Naive thymus-derived CD4-positive, alpha-beta T cell (primary cell): ENCODE results near the gene RIMKLB. TPM values are rescaled to one million over a fixed set of nuclear protein-coding genes. Genes with fewer than 3 reads are reported as not detected.
"Not testable (repeated sequence)": the region's sequence is repeated elsewhere in the genome, so short reads cannot be mapped to it uniquely, and the experiment has no call there.

Experiments
- ATAC-seq: fragments of 150-1000 bp; cut with Tn5 transposase; 2 replicates; pipeline ENCODE4 v1.10.0; 2021; ENCODE audit warnings: mild to moderate bottlenecking, moderate library complexity
- CTCF ChIA-PET: fragments of 350-600 bp; sonication (Branson Sonifier 250); formaldehyde crosslinking; loops from one replicate; lab custom pipeline; 2021; ENCODE audit warnings: antibody characterized with exemption; lab: Charles Lee
- POLR2A ChIA-PET: fragments of 350-600 bp; sonication (Branson Sonifier 250); formaldehyde crosslinking; loops from one replicate; lab custom pipeline; 2021; ENCODE audit warnings: antibody characterized with exemption, inconsistent platforms; lab: Charles Lee
- DNase-seq, 9 donors: peaks; one replicate each; pipeline versions ENCODE4 v3.0.0 to v3.0.0-alpha.2; 2020 to 2022; ENCODE audit warnings: mixed read lengths in 1 of 9
- H3K27ac ChIP-seq: one replicate; pipeline ENCODE4 v1.7.0; 2013; ENCODE audit warnings: mild to moderate bottlenecking, low read depth, low read length, moderate library complexity
- H3K27me3 ChIP-seq, 2 donors: one replicate each; pipeline ENCODE4 v1.7.0; 2013; ENCODE audit warnings: low read length in 2 of 2, mild to moderate bottlenecking in 2 of 2, moderate library complexity in 2 of 2; ENCODE audit not compliant: control insufficient read depth in 2 of 2, insufficient read depth in 2 of 2
- H3K36me3 ChIP-seq, 3 experiments: 1 replicate in 2 of 3; 2 replicates in 1 of 3; pipeline ENCODE4 v1.7.0; 2013; ENCODE audit warnings: low read length in 3 of 3, mild to moderate bottlenecking in 3 of 3, moderate library complexity in 1 of 3; ENCODE audit not compliant: insufficient read depth in 3 of 3, control insufficient read depth in 2 of 3
- H3K4me1 ChIP-seq, 2 donors: one replicate each; pipeline ENCODE4 v1.7.0; 2013; ENCODE audit warnings: low read length in 2 of 2, mild to moderate bottlenecking in 2 of 2, moderate library complexity in 1 of 2; ENCODE audit not compliant: control insufficient read depth in 2 of 2, insufficient read depth in 2 of 2
- H3K4me3 ChIP-seq: 2 replicates; pipeline ENCODE4 v1.7.0; 2013; ENCODE audit warnings: mild to moderate bottlenecking, low read length
- H3K9me3 ChIP-seq, 3 experiments: 1 replicate in 2 of 3; 2 replicates in 1 of 3; pipeline ENCODE4 v1.7.0; 2013; ENCODE audit warnings: low read length in 3 of 3; ENCODE audit not compliant: control insufficient read depth in 2 of 3
- H3K27ac Mint-ChIP-seq, 9 donors: one replicate each; pipeline ENCODE4 v1.8.0; 2020 to 2022; ENCODE audit warnings: mixed read lengths in 9 of 9, mild to moderate bottlenecking in 8 of 9, moderate library complexity in 5 of 9, inconsistent platforms in 2 of 9
- H3K27me3 Mint-ChIP-seq, 5 donors: one replicate each; pipeline ENCODE4 v1.8.0; 2021 to 2022; ENCODE audit warnings: mixed read lengths in 5 of 5, mild to moderate bottlenecking in 1 of 5
- H3K36me3 Mint-ChIP-seq, 5 donors: one replicate each; pipeline ENCODE4 v1.8.0; 2020 to 2022; ENCODE audit warnings: mixed read lengths in 5 of 5, mild to moderate bottlenecking in 3 of 5, inconsistent platforms in 1 of 5
- H3K4me1 Mint-ChIP-seq, 7 donors: one replicate each; pipeline ENCODE4 v1.8.0; 2020 to 2022; ENCODE audit warnings: mixed read lengths in 7 of 7, mild to moderate bottlenecking in 3 of 7, inconsistent platforms in 1 of 7
- H3K4me3 Mint-ChIP-seq, 10 donors: one replicate each; pipeline ENCODE4 v1.8.0; 2020 to 2022; ENCODE audit warnings: mild to moderate bottlenecking in 10 of 10, mixed read lengths in 10 of 10, moderate library complexity in 6 of 10, inconsistent platforms in 2 of 10
- H3K9me3 Mint-ChIP-seq, 11 donors: one replicate each; pipeline ENCODE4 v1.8.0; 2020 to 2022; ENCODE audit warnings: mixed read lengths in 11 of 11, mild to moderate bottlenecking in 4 of 11, inconsistent platforms in 1 of 11, moderate library complexity in 1 of 11
- intact Hi-C, 2 donors: fragments of 100-400 bp; cut with micrococcal nuclease; formaldehyde crosslinking; loops; one replicate each; pipeline ENCODE4 v1.15.1; 2023
- polyA plus RNA-seq, 2 donors: library from polyadenylated mRNA; unstranded; fragments of 300-500 nt; fragmentation: Illumina TruSeq; gene quantifications; one replicate each; pipeline ENCODE4 v1.2.3, GENCODE V29; 2021
- total RNA-seq, 6 experiments: library from RNA in 5 of 6; stranded (reverse) in 5 of 6; gene quantifications; 1 replicate in 5 of 6; 2 replicates in 1 of 6; pipeline ENCODE4 v1.2.3 and lab custom pipeline; 2021 to 2026

RIMKLB gene
- total and polyA plus RNA-seq, 7 experiments from 2014 or later: 1.8 to 31.3 (median 13.3) TPM

DNA sequence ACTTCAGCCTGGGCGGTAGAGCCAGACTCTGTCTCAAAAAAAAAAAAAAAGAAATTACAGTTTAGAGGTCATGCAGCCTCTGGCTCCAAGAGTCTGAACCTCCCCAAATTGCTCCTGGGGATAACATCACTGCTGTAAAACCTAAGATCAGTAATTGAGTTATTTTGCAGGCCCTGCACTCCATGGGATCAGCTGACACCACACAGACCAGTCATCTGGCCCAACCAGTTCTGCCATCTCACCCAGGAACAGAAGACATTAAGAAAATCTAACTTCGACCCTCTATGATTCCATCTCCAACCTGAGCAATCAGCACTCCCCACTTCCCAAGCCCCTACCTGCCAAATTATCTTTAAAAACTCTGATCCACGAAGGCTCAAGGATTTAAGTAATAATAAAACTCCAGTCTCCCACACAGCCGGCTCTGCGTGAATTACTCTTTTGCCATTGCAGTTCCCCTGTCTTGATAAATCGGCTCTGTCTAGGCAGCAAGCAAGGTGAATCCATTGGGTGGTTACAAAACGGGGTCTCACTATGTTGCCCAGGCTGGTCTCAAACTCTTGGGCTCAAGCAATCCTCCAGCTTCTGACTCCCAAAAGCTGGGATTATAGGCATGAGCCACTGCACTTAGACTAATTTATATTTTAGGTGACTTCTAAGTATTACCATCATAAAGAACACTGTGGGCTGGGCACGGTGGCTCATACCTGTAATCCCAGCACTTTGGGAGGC lies 123.1 kb downstream of the RIMKLB start:
- H3K27me3 ChIP-seq, DNase-seq, H3K4me1 ChIP-seq, POLR2A ChIA-PET, H3K36me3 Mint-ChIP-seq, H3K4me3 Mint-ChIP-seq, H3K27ac Mint-ChIP-seq, CTCF ChIA-PET, ATAC-seq, intact Hi-C loops, H3K27ac ChIP-seq, H3K4me3 ChIP-seq, H3K9me3 Mint-ChIP-seq, H3K4me1 Mint-ChIP-seq, H3K9me3 ChIP-seq, H3K36me3 ChIP-seq: not testable (repeated sequence)
- peaks cover 0 to 12% (median 0%) of the 10 kb centered on the region in 5 donors for H3K27me3 Mint-ChIP-seq

DNA sequence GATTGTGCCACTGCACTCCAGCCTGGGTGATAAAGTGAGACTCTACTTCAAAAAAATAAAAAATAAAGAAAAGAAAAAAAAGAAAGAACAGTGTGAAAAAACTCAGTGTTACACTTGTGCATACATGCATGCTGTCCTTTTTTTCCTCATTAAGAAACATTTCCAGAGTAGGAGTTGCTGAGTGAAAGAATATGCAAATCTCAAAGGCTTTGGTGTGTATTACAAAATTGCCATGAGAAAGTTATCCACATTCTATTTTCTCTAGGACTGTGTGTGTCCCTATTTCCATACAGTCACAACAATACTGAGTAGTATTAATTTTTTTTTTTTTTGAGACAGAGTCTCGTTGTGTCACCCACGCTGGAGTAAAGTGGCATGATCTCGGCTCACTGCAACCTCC lies 123.8 kb downstream of the RIMKLB start:
- CTCF ChIA-PET: no interaction called here
- POLR2A ChIA-PET: no interaction called here
- intact Hi-C loops: no loop called here
- no peak overlapping the region for H3K4me3 Mint-ChIP-seq
- peaks cover 0 to 6% (median 0%) of the 10 kb centered on the region in 7 donors for H3K4me1 Mint-ChIP-seq
- no peaks in the 10 kb centered on the region for H3K36me3 ChIP-seq
- H3K27ac Mint-ChIP-seq: no peak overlapping the region
- no peaks in the 10 kb centered on the region for H3K4me1 ChIP-seq
- H3K27ac ChIP-seq: no peak overlapping the region
- no peak overlapping the region for H3K4me3 ChIP-seq
- no peaks in the 10 kb centered on the region for H3K36me3 Mint-ChIP-seq
- H3K9me3 Mint-ChIP-seq: peaks cover 0 to 9% (median 0%) of the 10 kb centered on the region in 11 donors
- ATAC-seq (no peak), DNase-seq (no peak)
- H3K27me3 ChIP-seq: no peaks in the 10 kb centered on the region
- peaks cover 0 to 12% (median 0%) of the 10 kb centered on the region in 5 donors for H3K27me3 Mint-ChIP-seq
- no peaks in the 10 kb centered on the region for H3K9me3 ChIP-seq

GRCh38 chr12:8822298-8822697 lies 124.5 kb downstream of the RIMKLB start, which contains the start of gene A2ML1:
Gene A2ML1, plus strand, starts transcription at chr12:8822621. Its CDS starts 31 bp downstream, at chr12:8822652.
- no peaks in the 10 kb centered on the region for H3K27me3 ChIP-seq
- no peak within 1 kb of the TSS for H3K27ac ChIP-seq
- no peaks in the 10 kb centered on the region for H3K36me3 ChIP-seq
- DNase-seq: no peak
- ChIA-PET CTCF (no interaction called here), POLR2A (no interaction called here)
- no peaks in the 10 kb centered on the region for H3K4me1 ChIP-seq
- Mint-ChIP-seq H3K36me3 (peaks cover 0 to 4% (median 0%) of the 10 kb centered on the region in 5 donors), H3K27me3 (peaks cover 0 to 12% (median 3%) of the 10 kb centered on the region in 5 donors), H3K9me3 (peaks cover 0 to 9% (median 0%) of the 10 kb centered on the region in 11 donors), H3K4me1 (peaks cover 0 to 1% (median 0%) of the 10 kb centered on the region in 7 donors), H3K4me3 (no peak within 1 kb of the TSS), H3K27ac (no peak within 1 kb of the TSS)
- intact Hi-C loops: loop anchor here in 1 of 2 donors (2.0 kb wide), 1 partner anchor 277 kb away; no protein-coding TSS in a partner anchor
- no peak for ATAC-seq
- no peak within 1 kb of the TSS for H3K4me3 ChIP-seq
- no peaks in the 10 kb centered on the region for H3K9me3 ChIP-seq

- intact Hi-C loops: loop anchor here in 1 of 2 donors (1.0 to 2.0 kb wide), 2 partner anchors 141 to 279 kb away; no protein-coding TSS in a partner anchor
- H3K36me3 Mint-ChIP-seq: peaks cover 0 to 6% (median 0%) of the 10 kb centered on the region in 5 donors
Observed at GRCh38 chr12:8823565-8824300, 125.9 kb downstream of the RIMKLB start.

DNA sequence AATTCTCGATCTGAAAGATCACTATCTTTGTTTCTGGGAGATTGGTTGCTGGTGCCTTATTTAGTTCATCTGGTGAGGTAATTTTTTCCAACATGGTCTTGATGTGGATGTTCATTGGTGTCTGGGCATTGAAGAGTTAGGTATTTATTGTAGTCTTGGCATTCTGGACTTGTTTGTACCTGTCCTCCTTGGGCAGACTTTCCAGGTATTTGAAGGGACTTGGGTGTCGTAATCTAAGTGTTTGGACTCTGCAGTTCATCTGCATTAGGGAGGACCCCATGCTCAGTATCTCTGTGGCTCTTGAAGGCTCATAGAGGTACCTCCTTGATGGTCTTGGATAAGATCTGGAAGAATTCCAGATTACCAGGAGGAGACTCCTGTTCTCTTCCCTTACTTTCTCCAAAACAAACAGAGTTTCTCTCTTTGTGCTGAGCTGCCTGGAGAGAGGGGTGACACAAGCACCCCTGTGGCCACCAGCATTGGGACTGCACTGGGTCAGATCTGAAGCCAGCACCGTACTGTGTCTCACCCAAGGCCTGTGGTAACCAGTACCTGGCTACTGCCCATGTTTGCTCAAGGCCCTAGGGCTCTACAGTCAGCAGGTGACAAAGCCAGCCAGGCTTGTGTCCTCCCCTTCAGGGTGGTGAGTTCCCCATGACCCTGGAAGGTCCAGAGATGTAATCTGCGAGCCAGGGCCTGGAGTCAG lies 129.9 kb downstream of the RIMKLB start:
- peaks cover 0 to 3% (median 0%) of the 10 kb centered on the region in 7 donors for H3K4me1 Mint-ChIP-seq
- H3K4me3 ChIP-seq: no peak overlapping the region
- no peak overlapping the region for H3K27ac Mint-ChIP-seq
- H3K9me3 ChIP-seq: no peaks in the 10 kb centered on the region
- intact Hi-C loops: no loop called here
- ATAC-seq (no peak), DNase-seq (no peak)
- CTCF ChIA-PET: no interaction called here
- H3K36me3 ChIP-seq: no peaks in the 10 kb centered on the region
- peaks cover 0 to 9% (median 0%) of the 10 kb centered on the region in 11 donors for H3K9me3 Mint-ChIP-seq
- no peaks in the 10 kb centered on the region for H3K27me3 ChIP-seq
- no peak overlapping the region for H3K4me3 Mint-ChIP-seq
- H3K27me3 Mint-ChIP-seq: peaks cover 5 to 12% (median 8%) of the 10 kb centered on the region in 5 donors
- H3K36me3 Mint-ChIP-seq: peaks cover 0 to 6% (median 0%) of the 10 kb centered on the region in 5 donors
- POLR2A ChIA-PET: no interaction called here
- H3K4me1 ChIP-seq: no peaks in the 10 kb centered on the region
- no peak overlapping the region for H3K27ac ChIP-seq

More at GRCh38 chr12:8823565-8824300, 125.9 kb downstream of the RIMKLB start:
- DNase-seq (peak in 4 of 9 donors; percentile 3 to 8 (median 4)), ATAC-seq (no peak)
- H3K4me1 ChIP-seq: no peaks in the 10 kb centered on the region
- ChIA-PET CTCF (no interaction called here), POLR2A (no interaction called here)
- H3K4me3 ChIP-seq: no peak overlapping the region
- Mint-ChIP-seq H3K27me3 (peaks cover under 1 to 12% (median 7%) of the 10 kb centered on the region in 5 donors), H3K4me3 (no peak overlapping the region), H3K27ac (no peak overlapping the region), H3K4me1 (no peaks in the 10 kb centered on the region), H3K9me3 (peaks cover 0 to 9% (median 0%) of the 10 kb centered on the region in 11 donors)
- H3K36me3 ChIP-seq: no peaks in the 10 kb centered on the region
- no peaks in the 10 kb centered on the region for H3K27me3 ChIP-seq
- H3K9me3 ChIP-seq: no peaks in the 10 kb centered on the region
- no peak overlapping the region for H3K27ac ChIP-seq
